Liver (tissue), 9 donors: Measurements from ENCODE around the gene ANKRD33B. TPM values are rescaled to one million over a fixed set of nuclear protein-coding genes. Genes with fewer than 3 reads are reported as not detected.

Source experiments
- DNase-seq: peaks from one replicate; pipeline ENCODE4 v3.0.0-alpha.2; 2017; ENCODE audit warnings: low spot score
- H3K27ac ChIP-seq, 2 donors: one replicate each; pipeline ENCODE4 v1.7.0; 2013; ENCODE audit warnings: inconsistent platforms in 2 of 2, low read length in 2 of 2, control low read depth in 1 of 2, low read depth in 1 of 2, mild to moderate bottlenecking in 1 of 2
- H3K27me3 ChIP-seq, 4 donors: one replicate each; pipeline versions ENCODE4 v1.6.1 to v1.7.0; 2013; ENCODE audit warnings: low read length in 3 of 4, inconsistent platforms in 1 of 4, mild to moderate bottlenecking in 1 of 4, moderate library complexity in 1 of 4; ENCODE audit not compliant: control insufficient read depth in 4 of 4, insufficient read depth in 4 of 4
- H3K36me3 ChIP-seq, 4 donors: one replicate each; pipeline versions ENCODE4 v1.6.1 to v1.7.0; 2013; ENCODE audit warnings: low read length in 3 of 4, mild to moderate bottlenecking in 3 of 4, low read depth in 1 of 4, moderate library complexity in 1 of 4; ENCODE audit not compliant: control insufficient read depth in 4 of 4, insufficient read depth in 3 of 4
- H3K4me1 ChIP-seq, 4 donors: one replicate each; pipeline versions ENCODE4 v1.6.1 to v1.7.0; 2013; ENCODE audit warnings: low read length in 3 of 4, mild to moderate bottlenecking in 3 of 4, moderate library complexity in 1 of 4; ENCODE audit not compliant: control insufficient read depth in 4 of 4, insufficient read depth in 4 of 4
- H3K4me3 ChIP-seq, 3 donors: one replicate each; pipeline versions ENCODE4 v1.6.1 to v1.7.0; 2013; ENCODE audit warnings: low read length in 3 of 3, control low read depth in 1 of 3, low read depth in 1 of 3, mild to moderate bottlenecking in 1 of 3
- H3K9ac ChIP-seq, 2 donors: one replicate each; pipeline ENCODE4 v1.7.0; 2013; ENCODE audit warnings: low read length in 2 of 2, mild to moderate bottlenecking in 2 of 2, moderate library complexity in 2 of 2, control low read depth in 1 of 2, low read depth in 1 of 2
- H3K9me3 ChIP-seq, 4 donors: one replicate each; pipeline versions ENCODE4 v1.6.1 to v1.7.0; 2013; ENCODE audit warnings: low read length in 3 of 4; ENCODE audit not compliant: control insufficient read depth in 4 of 4
- EGR1 ChIP-seq, 2 donors: IDR thresholded peaks; 2 replicates each; pipeline ENCODE4 v1.6.1; 2016 to 2018; ENCODE audit warnings: antibody characterized with exemption in 2 of 2, low read depth in 2 of 2
- FOXA1 ChIP-seq: IDR thresholded peaks from 2 replicates; pipeline ENCODE4 v1.6.1; 2016; ENCODE audit warnings: antibody characterized with exemption
- FOXA2 ChIP-seq: IDR thresholded peaks from 2 replicates; pipeline ENCODE4 v1.6.1; 2016; ENCODE audit warnings: antibody characterized with exemption
- GABPA ChIP-seq, 2 donors: IDR thresholded peaks in 1 of 2; conservative IDR thresholded peaks in 1 of 2; 2 replicates each; pipeline ENCODE4 v1.6.1; 2016; ENCODE audit warnings: antibody characterized with exemption in 2 of 2, mild to moderate bottlenecking in 1 of 2, moderate library complexity in 1 of 2
- HNF4A ChIP-seq, 2 donors: conservative IDR thresholded peaks; 2 replicates each; pipeline ENCODE4 v1.6.1; 2016; ENCODE audit warnings: antibody characterized with exemption in 2 of 2, mild to moderate bottlenecking in 2 of 2
- HNF4G ChIP-seq: IDR thresholded peaks from 2 replicates; pipeline ENCODE4 v1.6.1; 2016; ENCODE audit warnings: antibody characterized with exemption
- JUND ChIP-seq, 2 donors: IDR thresholded peaks; 2 replicates each; pipeline ENCODE4 v1.6.1; 2016; ENCODE audit warnings: antibody characterized with exemption in 2 of 2
- NR2F2 ChIP-seq: IDR thresholded peaks from 2 replicates; pipeline ENCODE4 v1.6.1; 2016; ENCODE audit warnings: antibody characterized with exemption
- RAD21 ChIP-seq, 2 donors: IDR thresholded peaks; 2 replicates each; pipeline ENCODE4 v1.6.1; 2016; ENCODE audit warnings: antibody characterized with exemption in 2 of 2, mild to moderate bottlenecking in 2 of 2
- REST ChIP-seq: IDR thresholded peaks from 2 replicates; pipeline ENCODE4 v1.6.1; 2016; ENCODE audit warnings: antibody characterized with exemption, mild to moderate bottlenecking
- RXRA ChIP-seq, 2 donors: IDR thresholded peaks; 2 replicates each; pipeline ENCODE4 v1.6.1; 2017 to 2018; ENCODE audit warnings: antibody characterized with exemption in 2 of 2, mild to moderate bottlenecking in 1 of 2
- SP1 ChIP-seq: IDR thresholded peaks from 2 replicates; pipeline ENCODE4 v1.6.1; 2018; ENCODE audit warnings: antibody characterized with exemption, mild to moderate bottlenecking
- TAF1 ChIP-seq: conservative IDR thresholded peaks from 2 replicates; pipeline ENCODE4 v1.6.1; 2016; ENCODE audit warnings: antibody characterized with exemption, mild to moderate bottlenecking
- YY1 ChIP-seq: IDR thresholded peaks from 2 replicates; pipeline ENCODE4 v1.6.1; 2016; ENCODE audit warnings: antibody characterized with exemption, mild to moderate bottlenecking
- ZBTB33 ChIP-seq: IDR thresholded peaks from 2 replicates; pipeline ENCODE4 v1.6.1; 2016; ENCODE audit warnings: antibody characterized with exemption
- WGBS: extraction: QIAGEN DNeasy Blood & Tissue Kit; methylation state at CpG from one replicate; pipeline ENCODE4 v1.1.7; 2013; 5-methylcytosine and 5-hydroxymethylcytosine counted together
- polyA plus RNA-seq, 2 donors: library from polyadenylated mRNA; stranded (reverse) in 1 of 2; unstranded in 1 of 2; fragments of 200-250 nt in 1 of 2; fragments of >200 nt in 1 of 2; fragmentation: Nextera tagmentation in 1 of 2; extraction: Ambion mirVana in 1 of 2; gene quantifications; one replicate each; pipeline versions ENCODE4 v1.2.1 to v1.2.3, GENCODE V29; 2013 to 2015
- total RNA-seq, 2 donors: library from RNA; depleted of rRNA; stranded (reverse); fragments of >200 nt; gene quantifications; one replicate each; pipeline ENCODE4 v1.2.3, GENCODE V29; 2014
- TF ChIP-seq, protein P1 (sequence below): fragments of 150-350 bp; IDR thresholded peaks from 2 replicates; pipeline ENCODE4 v1.5.1; 2017; ENCODE audit warnings: improper control_type of control experiment, low read depth, low read length; ENCODE audit not compliant: missing input control
- TF ChIP-seq, protein P2 (sequence below): IDR thresholded peaks from 2 replicates; pipeline ENCODE4 v1.6.1; 2016; ENCODE audit warnings: antibody characterized with exemption
- TF ChIP-seq, protein P3 (sequence below): IDR thresholded peaks from 2 replicates; pipeline ENCODE4 v1.6.1; 2016; ENCODE audit warnings: antibody characterized with exemption
- donor health status: healthy.
- donor health status: healthy.
- donor health status: healthy.
- donor health status: healthy.
- donor health status: healthy.

ANKRD33B gene
- total and polyA plus RNA-seq, 4 donors: 0.09 to 1.9 (median 0.25) TPM; not detected in 1

- Histone ChIP-seq H3K27me3 (no peaks in the 10 kb centered on the region), H3K9me3 (no peaks in the 10 kb centered on the region), H3K27ac (no peak overlapping the region), H3K4me1 (no peaks in the 10 kb centered on the region), H3K36me3 (peaks cover 18 to 42% (median 28%) of the 10 kb centered on the region in 4 donors), H3K4me3 (no peak overlapping the region), H3K9ac (no peak overlapping the region)
- TF ChIP-seq, protein P1, sequence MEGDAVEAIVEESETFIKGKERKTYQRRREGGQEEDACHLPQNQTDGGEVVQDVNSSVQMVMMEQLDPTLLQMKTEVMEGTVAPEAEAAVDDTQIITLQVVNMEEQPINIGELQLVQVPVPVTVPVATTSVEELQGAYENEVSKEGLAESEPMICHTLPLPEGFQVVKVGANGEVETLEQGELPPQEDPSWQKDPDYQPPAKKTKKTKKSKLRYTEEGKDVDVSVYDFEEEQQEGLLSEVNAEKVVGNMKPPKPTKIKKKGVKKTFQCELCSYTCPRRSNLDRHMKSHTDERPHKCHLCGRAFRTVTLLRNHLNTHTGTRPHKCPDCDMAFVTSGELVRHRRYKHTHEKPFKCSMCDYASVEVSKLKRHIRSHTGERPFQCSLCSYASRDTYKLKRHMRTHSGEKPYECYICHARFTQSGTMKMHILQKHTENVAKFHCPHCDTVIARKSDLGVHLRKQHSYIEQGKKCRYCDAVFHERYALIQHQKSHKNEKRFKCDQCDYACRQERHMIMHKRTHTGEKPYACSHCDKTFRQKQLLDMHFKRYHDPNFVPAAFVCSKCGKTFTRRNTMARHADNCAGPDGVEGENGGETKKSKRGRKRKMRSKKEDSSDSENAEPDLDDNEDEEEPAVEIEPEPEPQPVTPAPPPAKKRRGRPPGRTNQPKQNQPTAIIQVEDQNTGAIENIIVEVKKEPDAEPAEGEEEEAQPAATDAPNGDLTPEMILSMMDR: no peak
- TF ChIP-seq JUND (IDR thresholded peaks at IDR 0.05) (no peak), EGR1 (IDR thresholded peaks at IDR 0.05; ENCODE audit: low read depth in 2 of 2) (no peak), SP1 (no peak), FOXA2 (no peak)
- DNase-seq: no peak
- WGBS: 98% methylated on average over 2 of the region's 2 CpGs
Observed at GRCh38 chr5:10678244-10678643, 114.4 kb downstream of the ANKRD33B start.

- TF ChIP-seq YY1: no peak
- TF ChIP-seq, protein P2, sequence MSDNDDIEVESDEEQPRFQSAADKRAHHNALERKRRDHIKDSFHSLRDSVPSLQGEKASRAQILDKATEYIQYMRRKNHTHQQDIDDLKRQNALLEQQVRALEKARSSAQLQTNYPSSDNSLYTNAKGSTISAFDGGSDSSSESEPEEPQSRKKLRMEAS: no peak
- TF ChIP-seq, protein P1: no peak
- no peak for TF ChIP-seq FOXA1
- TF ChIP-seq RAD21 (IDR thresholded peaks at IDR 0.05): no peak
- TF ChIP-seq ZBTB33: no peak
- no peak for TF ChIP-seq SP1
- TF ChIP-seq JUND (IDR thresholded peaks at IDR 0.05): no peak
- TF ChIP-seq HNF4G: no peak
- TF ChIP-seq, protein P3, sequence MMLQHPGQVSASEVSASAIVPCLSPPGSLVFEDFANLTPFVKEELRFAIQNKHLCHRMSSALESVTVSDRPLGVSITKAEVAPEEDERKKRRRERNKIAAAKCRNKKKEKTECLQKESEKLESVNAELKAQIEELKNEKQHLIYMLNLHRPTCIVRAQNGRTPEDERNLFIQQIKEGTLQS: no peak
- no peak for TF ChIP-seq FOXA2
- no peak for TF ChIP-seq EGR1 (IDR thresholded peaks at IDR 0.05; ENCODE audit: low read depth in 2 of 2)
- TF ChIP-seq REST: no peak
- TF ChIP-seq RXRA (IDR thresholded peaks at IDR 0.05): no peak
- no peak for TF ChIP-seq NR2F2
- TF ChIP-seq GABPA (IDR thresholded peaks at IDR 0.05 in 1 of 2, conservative IDR thresholded peaks at IDR 0.05 in 1 of 2): no peak
- TF ChIP-seq HNF4A (conservative IDR thresholded peaks at IDR 0.05): no peak
- TF ChIP-seq TAF1: no peak
- no peaks in the 10 kb centered on the region for H3K4me1 ChIP-seq
- no peaks in the 10 kb centered on the region for H3K9me3 ChIP-seq
- DNase-seq: no peak
- no peak overlapping the region for H3K4me3 ChIP-seq
- no peak overlapping the region for H3K27ac ChIP-seq
- H3K9ac ChIP-seq: no peak overlapping the region
- 96% methylated on average over 15 of the region's 15 CpGs for WGBS
- H3K27me3 ChIP-seq: no peaks in the 10 kb centered on the region
- H3K36me3 ChIP-seq: peaks cover 18 to 44% (median 32%) of the 10 kb centered on the region in 4 donors
Observed at GRCh38 chr5:10679336-10679988, 115.6 kb downstream of the ANKRD33B start.
